Hepatocyte (in vitro differentiated cells): Measurements from ENCODE around the gene SLC12A8. TPM values are rescaled to one million over a fixed set of nuclear protein-coding genes. Genes with fewer than 3 reads are reported as not detected.

Experiments
- DNase-seq: peaks from one replicate; pipeline ENCODE4 v3.0.0-alpha.2; 2016; ENCODE audit warnings: low spot score
- H2AFZ ChIP-seq: fragments of 200-600 bp; sonication (generic); 2 replicates; pipeline ENCODE4 v1.6.0; 2016; ENCODE audit warnings: antibody characterized with exemption, mild to moderate bottlenecking
- H3K27ac ChIP-seq: fragments of 200-600 bp; sonication (generic); 2 replicates; pipeline ENCODE4 v1.5.1; 2016; ENCODE audit warnings: mild to moderate bottlenecking
- H3K27me3 ChIP-seq: fragments of 200-600 bp; sonication (generic); 2 replicates; pipeline ENCODE4 v1.6.1; 2016
- H3K36me3 ChIP-seq: fragments of 200-600 bp; sonication (generic); replicated peaks from 2 replicates; pipeline ENCODE4 v1.5.1; 2016; ENCODE audit warnings: low read depth; ENCODE audit not compliant: insufficient read depth
- H3K4me1 ChIP-seq: fragments of 200-600 bp; sonication (generic); 2 replicates; pipeline ENCODE4 v1.5.1; 2016; ENCODE audit warnings: mild to moderate bottlenecking, moderate library complexity; ENCODE audit not compliant: insufficient read depth
- H3K4me2 ChIP-seq: fragments of 200-600 bp; sonication (generic); 2 replicates; pipeline ENCODE4 v1.6.0; 2016
- H3K4me3 ChIP-seq: fragments of 200-600 bp; sonication (generic); 2 replicates; pipeline ENCODE4 v1.5.1; 2016; ENCODE audit warnings: mild to moderate bottlenecking
- H3K79me2 ChIP-seq: fragments of 200-600 bp; sonication (generic); 2 replicates; pipeline ENCODE4 v1.6.0; 2017; ENCODE audit warnings: mild to moderate bottlenecking
- H3K9me2 ChIP-seq: fragments of 200-600 bp; sonication (generic); replicated peaks from 2 replicates; pipeline ENCODE4 v1.6.0; 2017; ENCODE audit warnings: mild to moderate bottlenecking; ENCODE audit not compliant: insufficient read depth
- H3K9me3 ChIP-seq: fragments of 200-600 bp; sonication (generic); 2 replicates; pipeline ENCODE4 v1.5.1; 2016; ENCODE audit warnings: low read depth, mild to moderate bottlenecking
- H4K20me1 ChIP-seq: fragments of 200-600 bp; sonication (generic); 2 replicates; pipeline ENCODE4 v1.6.0; 2016; ENCODE audit warnings: mild to moderate bottlenecking; ENCODE audit not compliant: insufficient read depth, poor library complexity, severe bottlenecking
- CTCF ChIP-seq: fragments of 200-600 bp; sonication (generic); IDR thresholded peaks from 2 replicates; pipeline ENCODE4 v1.5.1; 2016; ENCODE audit warnings: antibody characterized with exemption, mild to moderate bottlenecking; ENCODE audit not compliant: poor library complexity
- EZH2 ChIP-seq: fragments of 200-600 bp; sonication (generic); IDR thresholded peaks from 2 replicates; pipeline ENCODE4 v1.6.1; 2016; ENCODE audit warnings: antibody characterized with exemption, mild to moderate bottlenecking, borderline replicate concordance
- EZH2phosphoT487 ChIP-seq: fragments of 200-600 bp; sonication (generic); IDR thresholded peaks from one replicate; pipeline ENCODE4 v1.6.1; 2018; ENCODE audit warnings: antibody characterized with exemption, mild to moderate bottlenecking, low read depth, moderate library complexity; ENCODE audit not compliant: unreplicated experiment, severe bottlenecking
- WGBS: methylation state at CpG from one replicate; pipeline ENCODE4 v1.1.6; 2016; ENCODE audit warnings: low lambda C conversion rate; ENCODE audit errors: missing lambda C conversion rate; 5-methylcytosine and 5-hydroxymethylcytosine counted together
- microRNA-seq: library from miRNA; unstranded; fragments of <30 nt; microRNA quantifications from one replicate; pipeline ENCODE4, GENCODE V29; 2017
- polyA plus RNA-seq: library from polyadenylated mRNA; unstranded; fragments of >200 nt; fragmentation: Nextera tagmentation; extraction: Ambion mirVana; gene quantifications from 2 replicates; pipeline ENCODE4 v1.2.1, GENCODE V29; 2016
- small RNA-seq: library from RNA; depleted of rRNA; stranded (forward); fragments of <200 nt; gene quantifications from one replicate; pipeline ENCODE3, GENCODE V24; 2014
- total RNA-seq: library from RNA; depleted of rRNA; stranded (reverse); fragments of >200 nt; gene quantifications from 2 replicates; pipeline ENCODE4 v1.2.3, GENCODE V29; 2014

SLC12A8 gene
- total and polyA plus RNA-seq, 2 experiments from 2014 or later: 18.9 to 20.0 TPM

DNA sequence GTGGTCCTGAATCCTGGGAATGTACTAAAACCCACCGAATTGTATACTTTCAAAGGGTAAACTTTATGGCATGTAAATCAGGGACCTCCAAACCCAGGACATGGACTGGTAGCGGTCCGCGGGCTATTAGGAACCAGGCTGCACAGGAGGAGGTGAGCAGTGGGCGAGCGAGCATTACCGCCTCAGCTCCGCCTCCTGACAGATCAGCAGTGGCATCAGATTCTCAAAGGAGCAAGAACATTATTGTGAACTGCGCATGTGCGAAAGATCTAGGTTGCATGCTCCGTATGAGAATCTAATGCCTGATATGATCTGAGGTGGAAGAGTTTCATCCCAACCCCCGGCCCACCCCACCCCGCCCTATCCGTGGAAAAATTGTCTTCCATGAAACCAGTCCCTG, 178.9 kb downstream of the SLC12A8 start:
- Histone ChIP-seq H3K4me1 (peaks cover under 1% of the 10 kb centered on the region), H3K9me3 (peaks cover 4% of the 10 kb centered on the region), H3K4me2 (no peak overlapping the region), H3K27ac (no peak overlapping the region), H2AFZ (no peak overlapping the region), H3K27me3 (no peaks in the 10 kb centered on the region), H3K4me3 (no peak overlapping the region), H3K9me2 (no peaks in the 10 kb centered on the region), H3K36me3 (no peaks in the 10 kb centered on the region), H4K20me1 (no peaks in the 10 kb centered on the region), H3K79me2 (peaks cover 21% of the 10 kb centered on the region)
- DNase-seq: no peak
- 95% methylated on average over 14 of the region's 14 CpGs for WGBS
- TF ChIP-seq EZH2 (no peak), CTCF (no peak), EZH2phosphoT487 (no peak)

DNA sequence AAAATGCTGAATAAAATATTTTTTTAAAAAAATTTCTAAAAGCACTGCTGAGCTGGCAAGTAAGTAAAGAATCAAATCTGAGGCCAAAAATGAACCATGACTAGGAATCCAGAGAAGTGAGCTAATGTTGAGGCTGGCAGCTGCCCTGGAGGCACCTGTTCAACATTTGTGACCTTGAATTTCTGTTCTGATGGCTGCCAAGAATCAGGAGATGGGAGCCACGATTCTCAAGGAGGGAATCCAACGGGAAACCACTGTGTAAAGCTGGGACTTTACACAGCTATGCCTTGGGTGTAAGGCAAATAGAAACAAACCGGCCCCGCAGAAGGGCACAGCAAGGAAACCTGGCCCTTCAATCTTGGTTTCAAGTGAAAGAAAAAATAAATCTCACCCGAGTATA, 179.4 kb downstream of the SLC12A8 start:
- H3K79me2 ChIP-seq: peaks cover 17% of the 10 kb centered on the region
- TF ChIP-seq EZH2: no peak
- TF ChIP-seq CTCF: no peak
- TF ChIP-seq EZH2phosphoT487: no peak
- DNase-seq: no peak

DNA sequence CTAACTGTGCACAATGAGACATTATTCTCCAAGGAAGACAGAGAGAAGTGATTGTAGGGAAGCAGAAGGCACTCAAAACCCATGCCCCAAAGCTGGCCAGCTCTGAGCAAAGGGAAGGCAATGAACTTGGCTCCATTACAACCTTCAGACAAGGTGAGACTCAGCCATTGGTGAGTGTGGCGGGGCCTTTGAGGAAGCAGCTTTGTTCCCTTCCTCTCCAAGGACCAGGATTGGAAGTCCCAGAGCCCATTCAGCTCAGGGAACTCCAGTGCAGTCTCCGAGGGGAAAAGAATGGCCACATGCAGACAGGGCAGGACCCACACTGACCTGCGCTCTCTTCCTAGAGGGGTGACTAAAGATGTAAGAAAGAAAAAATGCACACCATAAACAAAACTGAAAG, 179.9 kb downstream of the SLC12A8 start:
- Histone ChIP-seq H3K27ac (no peak overlapping the region), H3K4me2 (no peak overlapping the region), H3K79me2 (peaks cover 17% of the 10 kb centered on the region), H3K36me3 (no peaks in the 10 kb centered on the region), H3K9me2 (no peaks in the 10 kb centered on the region), H3K4me3 (no peak overlapping the region), H3K4me1 (no peaks in the 10 kb centered on the region), H3K9me3 (peaks cover 4% of the 10 kb centered on the region), H3K27me3 (no peaks in the 10 kb centered on the region), H2AFZ (no peak overlapping the region), H4K20me1 (no peaks in the 10 kb centered on the region)
- WGBS: 92% methylated on average over 3 of the region's 3 CpGs
- DNase-seq: no peak
- TF ChIP-seq CTCF (no peak), EZH2 (no peak), EZH2phosphoT487 (no peak)

More for the DNA sequence above, 179.4 kb downstream of the SLC12A8 start:
- Histone ChIP-seq H3K36me3 (no peaks in the 10 kb centered on the region), H3K27ac (no peak overlapping the region), H3K4me2 (no peak overlapping the region), H3K27me3 (no peaks in the 10 kb centered on the region), H3K4me3 (no peak overlapping the region), H3K4me1 (no peaks in the 10 kb centered on the region), H3K9me2 (no peaks in the 10 kb centered on the region), H3K9me3 (peaks cover 4% of the 10 kb centered on the region), H2AFZ (no peak overlapping the region), H4K20me1 (no peaks in the 10 kb centered on the region)
- whole genome bisulfite sequencing: 93% methylated on average over 5 of the region's 5 CpGs

Small RNA genes lying within 50 kb of the gene (microRNA-seq; reads per million reads assigned to microRNA genes)
- gene MIR5092: not detected

Small RNA genes lying within 50 kb of the gene (small RNA-seq; reads per million reads assigned to genes)
- gene MIR5092 (0.09 reads per million), gene RNA5SP137 (not detected), gene RNU6-230P (not detected)

Other genes starting within 250 kb of the SLC12A8 start
- 25.1 and 27.2 TPM in 2 replicates for gene HEG1, start 156.8 kb downstream of the SLC12A8 start, total RNA-seq
- gene HEG1, start 156.8 kb downstream of the SLC12A8 start, polyA plus RNA-seq: 22.5 and 27.3 TPM in 2 replicates
- 30.3 and 35.7 TPM in 2 replicates for gene ZNF148, start 162.6 kb upstream of the SLC12A8 start, total RNA-seq
- gene ZNF148, start 162.6 kb upstream of the SLC12A8 start, polyA plus RNA-seq: 20.9 and 23.2 TPM in 2 replicates